Suprapubic skin (tissue), 4 donors: Measurements from ENCODE around the gene RIMS1. TPM values are rescaled to one million over a fixed set of nuclear protein-coding genes. Genes with fewer than 3 reads are reported as not detected.

ENCODE experiments used
- DNase-seq, 2 donors: peaks; one replicate each; pipeline ENCODE4 v3.0.0-alpha.2; 2019; ENCODE audit warnings: low spot score in 2 of 2
- H3K27ac ChIP-seq: fragments of 200-600 bp; sonication (generic); one replicate; pipeline ENCODE4 v1.5.1; 2019
- H3K27me3 ChIP-seq: fragments of 200-600 bp; sonication (generic); one replicate; pipeline ENCODE4 v1.5.1; 2019
- H3K36me3 ChIP-seq: fragments of 200-600 bp; sonication (generic); one replicate; pipeline ENCODE4 v1.5.1; 2019
- H3K4me1 ChIP-seq: fragments of 200-600 bp; sonication (generic); one replicate; pipeline ENCODE4 v1.5.1; 2019
- H3K4me3 ChIP-seq: fragments of 200-600 bp; sonication (generic); one replicate; pipeline ENCODE4 v1.5.1; 2019; ENCODE audit warnings: mild to moderate bottlenecking
- H3K9me3 ChIP-seq: fragments of 200-600 bp; sonication (generic); one replicate; pipeline ENCODE4 v1.5.1; 2019
- EP300 ChIP-seq: sonication (generic); formaldehyde crosslinking; IDR thresholded peaks from one replicate; pipeline ENCODE4 v1.6.1; 2017; ENCODE audit warnings: antibody characterized with exemption
- POLR2A ChIP-seq, 2 donors: fragments of 450-650 bp; IDR thresholded peaks; one replicate each; pipeline ENCODE4 v1.6.1; 2017; ENCODE audit warnings: antibody characterized with exemption in 2 of 2, mild to moderate bottlenecking in 2 of 2, moderate library complexity in 2 of 2
- POLR2AphosphoS5 ChIP-seq, 3 donors: sonication (generic); formaldehyde crosslinking; IDR thresholded peaks; one replicate each; pipeline ENCODE4 v1.6.1; 2017; ENCODE audit warnings: antibody characterized with exemption in 3 of 3
- WGBS: methylation state at CpG from one replicate; pipeline ENCODE4 v1.1.5; 2018; 5-methylcytosine and 5-hydroxymethylcytosine counted together
- total RNA-seq, 4 donors: library from RNA; depleted of rRNA; stranded (reverse); fragments of >200 nt; gene quantifications; one replicate each; pipeline ENCODE4 v1.1.0, GENCODE V29; 2016
- TF ChIP-seq, protein P1 (sequence below), 2 donors: fragments of 200-600 bp in 1 of 2; fragments of 450-650 bp in 1 of 2; sonication (generic) in 1 of 2; IDR thresholded peaks; one replicate each; pipeline ENCODE4 v1.5.1; 2016 to 2019; ENCODE audit warnings: antibody characterized with exemption in 2 of 2, mild to moderate bottlenecking in 1 of 2, moderate library complexity in 1 of 2

The RIMS1 gene
- total RNA-seq, 4 donors from 2014 or later, result 2.9 to 9.7 (median 4.5) TPM

DNA sequence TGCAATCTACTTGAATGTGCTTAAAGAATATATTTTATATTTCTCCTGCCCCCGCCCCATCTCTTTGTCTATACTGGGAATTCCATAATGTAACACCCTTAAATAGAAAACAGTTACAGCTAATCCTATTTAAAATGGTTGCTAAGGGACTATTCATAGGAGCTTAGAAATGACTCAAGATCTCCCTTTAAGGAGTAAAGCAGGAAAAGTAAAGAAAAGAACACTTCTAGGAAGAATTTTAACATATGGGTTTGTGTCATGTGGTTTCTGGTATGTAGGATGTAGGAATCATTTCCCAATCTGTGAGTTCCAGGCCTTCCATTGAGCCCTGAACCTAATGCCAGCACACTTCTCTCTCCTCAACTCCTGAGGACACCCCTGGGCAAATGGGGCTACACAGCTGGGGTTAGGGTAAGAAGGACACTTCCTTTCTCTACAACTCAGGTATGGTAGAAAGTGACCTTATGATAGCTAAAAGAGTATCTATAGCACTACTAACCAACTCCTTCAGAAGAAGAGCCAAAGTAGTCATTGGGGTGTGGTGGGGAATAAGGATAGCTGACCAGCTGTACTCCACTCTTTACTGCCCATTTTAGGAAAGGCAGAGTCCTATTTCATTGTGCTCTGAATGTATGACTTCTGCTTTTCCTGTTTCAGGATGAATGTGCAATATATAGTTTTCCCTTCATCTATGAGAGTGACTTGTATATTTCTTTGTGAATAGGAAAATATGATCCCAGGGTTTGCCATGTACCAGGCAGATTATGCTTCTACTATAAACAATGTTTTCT, 27.3 kb downstream of the RIMS1 start:
- DNase-seq, result no peak
- Histone ChIP-seq H3K27me3 (no peaks in the 10 kb centered on the region), H3K4me1 (no peaks in the 10 kb centered on the region), H3K9me3 (no peaks in the 10 kb centered on the region), H3K27ac (no peak overlapping the region), H3K4me3 (no peak overlapping the region), H3K36me3 (no peaks in the 10 kb centered on the region)
- WGBS, result 85% methylated on average over 1 of the region's 1 CpG
- TF ChIP-seq EP300 (no peak), POLR2A (IDR thresholded peaks at IDR 0.05) (no peak), POLR2AphosphoS5 (IDR thresholded peaks at IDR 0.05) (no peak)
- TF ChIP-seq, protein P1, sequence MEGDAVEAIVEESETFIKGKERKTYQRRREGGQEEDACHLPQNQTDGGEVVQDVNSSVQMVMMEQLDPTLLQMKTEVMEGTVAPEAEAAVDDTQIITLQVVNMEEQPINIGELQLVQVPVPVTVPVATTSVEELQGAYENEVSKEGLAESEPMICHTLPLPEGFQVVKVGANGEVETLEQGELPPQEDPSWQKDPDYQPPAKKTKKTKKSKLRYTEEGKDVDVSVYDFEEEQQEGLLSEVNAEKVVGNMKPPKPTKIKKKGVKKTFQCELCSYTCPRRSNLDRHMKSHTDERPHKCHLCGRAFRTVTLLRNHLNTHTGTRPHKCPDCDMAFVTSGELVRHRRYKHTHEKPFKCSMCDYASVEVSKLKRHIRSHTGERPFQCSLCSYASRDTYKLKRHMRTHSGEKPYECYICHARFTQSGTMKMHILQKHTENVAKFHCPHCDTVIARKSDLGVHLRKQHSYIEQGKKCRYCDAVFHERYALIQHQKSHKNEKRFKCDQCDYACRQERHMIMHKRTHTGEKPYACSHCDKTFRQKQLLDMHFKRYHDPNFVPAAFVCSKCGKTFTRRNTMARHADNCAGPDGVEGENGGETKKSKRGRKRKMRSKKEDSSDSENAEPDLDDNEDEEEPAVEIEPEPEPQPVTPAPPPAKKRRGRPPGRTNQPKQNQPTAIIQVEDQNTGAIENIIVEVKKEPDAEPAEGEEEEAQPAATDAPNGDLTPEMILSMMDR (IDR thresholded peaks at IDR 0.05), result no peak

DNA sequence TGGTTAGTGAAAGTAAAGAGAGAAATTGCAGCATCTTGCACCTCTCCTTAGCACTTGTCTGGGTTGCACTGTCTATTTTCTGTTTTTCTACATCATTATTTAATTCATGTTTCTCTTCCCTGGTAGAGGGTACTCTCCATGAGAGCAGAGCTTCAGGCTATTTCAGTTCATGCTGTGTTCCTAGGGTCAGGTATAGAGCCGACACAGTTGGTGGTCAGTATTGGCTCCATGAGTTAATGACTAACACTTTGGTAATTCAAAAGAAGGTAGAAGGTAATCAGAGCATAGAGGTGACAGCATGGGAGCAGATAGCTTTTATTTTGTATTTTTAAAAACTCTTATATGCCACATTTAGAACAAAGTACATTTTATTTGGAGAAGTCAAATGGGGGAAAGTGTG, 42.7 kb downstream of the RIMS1 start:
- WGBS, result 64% methylated on average over 1 of the region's 1 CpG

DNA sequence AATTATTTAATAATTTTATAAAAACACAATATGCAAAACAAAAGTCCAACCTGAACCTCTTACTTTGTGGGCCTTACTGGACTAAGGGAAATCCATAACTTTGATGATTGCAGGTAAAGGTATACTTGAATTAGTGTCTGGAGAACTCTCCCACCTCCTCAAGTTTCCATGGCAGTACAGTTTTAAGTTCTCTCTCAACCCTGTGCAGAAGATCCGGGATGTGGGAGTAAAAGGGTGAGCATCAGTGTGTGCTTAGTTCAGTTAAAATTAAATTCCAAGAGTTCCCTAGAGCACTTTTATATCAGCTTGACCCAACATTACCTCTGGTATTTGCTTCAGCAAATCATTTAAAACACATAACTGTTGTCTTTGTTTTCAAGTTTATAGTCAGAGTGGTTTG, 47.5 kb downstream of the RIMS1 start:
- WGBS, result 93% methylated on average over 1 of the region's 1 CpG
- no peak for TF ChIP-seq POLR2AphosphoS5 (IDR thresholded peaks at IDR 0.05)
- no peak for TF ChIP-seq EP300
- TF ChIP-seq POLR2A (IDR thresholded peaks at IDR 0.05), result no peak
- TF ChIP-seq, protein P1 (IDR thresholded peaks at IDR 0.05), result no peak
- DNase-seq, result no peak

More for the DNA sequence above, 42.7 kb downstream of the RIMS1 start:
- Histone ChIP-seq H3K9me3 (no peaks in the 10 kb centered on the region), H3K4me1 (no peaks in the 10 kb centered on the region), H3K27ac (no peak overlapping the region), H3K36me3 (no peaks in the 10 kb centered on the region), H3K4me3 (no peak overlapping the region), H3K27me3 (no peaks in the 10 kb centered on the region)
- TF ChIP-seq POLR2AphosphoS5 (IDR thresholded peaks at IDR 0.05) (no peak), EP300 (no peak), POLR2A (IDR thresholded peaks at IDR 0.05) (no peak)
- TF ChIP-seq, protein P1 (IDR thresholded peaks at IDR 0.05), result no peak
- no peak for DNase-seq

DNA sequence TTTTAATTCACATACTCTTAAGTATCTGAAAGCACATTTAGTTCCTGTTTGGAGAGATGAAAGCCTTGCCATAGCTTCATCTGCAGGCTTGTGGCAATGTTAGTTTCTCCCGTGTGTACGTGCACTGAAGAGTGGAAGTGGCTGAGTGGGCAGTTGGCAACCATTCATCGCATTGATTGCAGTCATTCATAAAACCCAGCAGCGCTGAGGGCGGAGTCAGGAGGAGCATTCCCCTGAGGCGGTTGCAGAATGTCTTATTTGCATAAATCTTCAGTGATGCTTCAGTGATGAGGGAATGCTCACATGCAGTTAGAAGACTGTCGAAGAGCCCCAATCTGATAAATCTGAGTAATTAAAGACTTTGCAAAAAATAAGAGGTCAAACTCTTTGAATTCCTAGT, 79.1 kb downstream of the RIMS1 start:
- TF ChIP-seq EP300, result no peak
- TF ChIP-seq, protein P1 (IDR thresholded peaks at IDR 0.05), result no peak
- TF ChIP-seq POLR2AphosphoS5 (IDR thresholded peaks at IDR 0.05), result no peak
- TF ChIP-seq POLR2A (IDR thresholded peaks at IDR 0.05), result no peak
- Histone ChIP-seq H3K4me1 (no peaks in the 10 kb centered on the region), H3K36me3 (no peaks in the 10 kb centered on the region), H3K4me3 (no peak overlapping the region), H3K27me3 (no peaks in the 10 kb centered on the region), H3K9me3 (no peaks in the 10 kb centered on the region), H3K27ac (no peak overlapping the region)
- WGBS, result 72% methylated on average over 7 of the region's 7 CpGs
- no peak for DNase-seq

More for the DNA sequence above, 47.5 kb downstream of the RIMS1 start:
- no peak overlapping the region for H3K4me3 ChIP-seq
- H3K4me1 ChIP-seq, result no peaks in the 10 kb centered on the region
- no peak overlapping the region for H3K27ac ChIP-seq
- no peaks in the 10 kb centered on the region for H3K27me3 ChIP-seq
- no peaks in the 10 kb centered on the region for H3K9me3 ChIP-seq
- H3K36me3 ChIP-seq, result no peaks in the 10 kb centered on the region

DNA sequence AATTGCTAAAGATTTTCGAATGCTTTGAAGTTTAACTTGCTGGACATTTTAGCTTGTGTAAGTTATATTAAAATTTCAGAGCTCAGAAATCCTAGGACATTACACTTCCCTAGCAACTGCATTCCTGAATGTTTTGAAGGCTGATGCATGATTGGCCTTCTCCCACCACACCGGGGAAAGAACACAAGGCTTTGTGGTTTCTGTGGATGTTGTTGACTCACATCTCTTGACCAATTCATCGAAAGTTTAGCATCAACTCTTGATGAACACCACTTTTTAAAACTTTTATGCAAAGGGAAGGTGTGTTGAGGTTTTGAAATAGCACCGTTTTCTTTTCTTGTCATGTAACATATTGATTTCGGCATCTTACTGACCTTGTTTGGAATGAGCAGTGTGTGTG, 81.1 kb downstream of the RIMS1 start:
- Histone ChIP-seq H3K27me3 (no peaks in the 10 kb centered on the region), H3K9me3 (no peaks in the 10 kb centered on the region), H3K27ac (no peak overlapping the region), H3K4me1 (no peaks in the 10 kb centered on the region), H3K4me3 (no peak overlapping the region), H3K36me3 (no peaks in the 10 kb centered on the region)
- no peak for DNase-seq
- 90% methylated on average over 5 of the region's 5 CpGs for WGBS
- TF ChIP-seq, protein P1 (IDR thresholded peaks at IDR 0.05), result no peak
- TF ChIP-seq POLR2AphosphoS5 (IDR thresholded peaks at IDR 0.05) (no peak), POLR2A (IDR thresholded peaks at IDR 0.05) (no peak), EP300 (no peak)
